PC-3 (cell line): ENCODE measurements around the gene TAF1B.

Experiments
- EZH2 ChIP-seq: fragments of 300-600 bp; sonication (generic); IDR thresholded peaks from one replicate; pipeline ENCODE4 v1.6.1; 2017; ENCODE audit warnings: antibody characterized with exemption, mild to moderate bottlenecking, low read length; ENCODE audit not compliant: unreplicated experiment
- TF ChIP-seq, protein P1 (sequence below): fragments of 300-600 bp; sonication (generic); conservative IDR thresholded peaks from 2 replicates; pipeline ENCODE4 v1.5.1; 2017; ENCODE audit warnings: antibody characterized with exemption, low read depth, mild to moderate bottlenecking, low read length

- TF ChIP-seq, protein P1, sequence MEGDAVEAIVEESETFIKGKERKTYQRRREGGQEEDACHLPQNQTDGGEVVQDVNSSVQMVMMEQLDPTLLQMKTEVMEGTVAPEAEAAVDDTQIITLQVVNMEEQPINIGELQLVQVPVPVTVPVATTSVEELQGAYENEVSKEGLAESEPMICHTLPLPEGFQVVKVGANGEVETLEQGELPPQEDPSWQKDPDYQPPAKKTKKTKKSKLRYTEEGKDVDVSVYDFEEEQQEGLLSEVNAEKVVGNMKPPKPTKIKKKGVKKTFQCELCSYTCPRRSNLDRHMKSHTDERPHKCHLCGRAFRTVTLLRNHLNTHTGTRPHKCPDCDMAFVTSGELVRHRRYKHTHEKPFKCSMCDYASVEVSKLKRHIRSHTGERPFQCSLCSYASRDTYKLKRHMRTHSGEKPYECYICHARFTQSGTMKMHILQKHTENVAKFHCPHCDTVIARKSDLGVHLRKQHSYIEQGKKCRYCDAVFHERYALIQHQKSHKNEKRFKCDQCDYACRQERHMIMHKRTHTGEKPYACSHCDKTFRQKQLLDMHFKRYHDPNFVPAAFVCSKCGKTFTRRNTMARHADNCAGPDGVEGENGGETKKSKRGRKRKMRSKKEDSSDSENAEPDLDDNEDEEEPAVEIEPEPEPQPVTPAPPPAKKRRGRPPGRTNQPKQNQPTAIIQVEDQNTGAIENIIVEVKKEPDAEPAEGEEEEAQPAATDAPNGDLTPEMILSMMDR: no peak
- TF ChIP-seq EZH2: no peak
These were observed 616 bp upstream of the TAF1B start for GRCh38 chr2:9842487-9843228.
